ENCODE measurements around the gene NGDN. TPM values are rescaled to one million over a fixed set of nuclear protein-coding genes. Genes with fewer than 3 reads are reported as not detected.

NGDN gene
- total RNA-seq, 1 donor from 2014 or later = 47.1 TPM

DNA sequence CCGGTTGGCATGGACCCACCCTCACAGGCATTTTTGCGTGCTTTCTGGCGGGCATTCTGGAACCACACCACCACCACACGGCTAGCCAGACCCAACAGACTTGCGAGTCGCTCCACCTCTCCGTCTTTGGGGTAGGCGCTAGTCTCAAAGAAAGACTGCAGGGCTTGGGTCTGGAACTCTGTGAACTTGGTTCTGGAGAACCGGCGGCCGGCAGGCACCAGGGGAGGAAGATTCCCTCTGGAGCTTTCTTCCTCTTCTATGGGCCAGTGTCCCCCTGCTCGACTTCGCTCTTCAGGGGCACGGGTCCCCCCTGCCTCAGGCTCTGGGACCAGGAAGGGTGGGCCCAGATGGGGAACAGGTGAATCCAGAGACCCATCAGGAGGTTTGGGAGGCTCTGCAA, 55.5 kb downstream of the NGDN start:
- no peaks in the 10 kb centered on the region for H3K9me3 ChIP-seq
- no peak for DNase-seq (ENCODE audit: extremely low spot score in 2 of 2)
- TF ChIP-seq POLR2A (IDR thresholded peaks at IDR 0.05) (no peak), POLR2AphosphoS5 (IDR thresholded peaks at IDR 0.05; ENCODE audit: insufficient read depth in 1 of 2, low read depth in 1 of 2) (no peak), CTCF (IDR thresholded peaks at IDR 0.05) (no peak)
- H3K27ac ChIP-seq = no peak overlapping the region
- H3K27me3 ChIP-seq = no peaks in the 10 kb centered on the region
- H3K4me3 ChIP-seq = no peak overlapping the region
- no peaks in the 10 kb centered on the region for H3K4me1 ChIP-seq
- H3K36me3 ChIP-seq = no peaks in the 10 kb centered on the region
- intact Hi-C loops (cut with DNase I) = no loop called here

- H3K9me3 ChIP-seq = no peaks in the 10 kb centered on the region
- H3K36me3 ChIP-seq = no peaks in the 10 kb centered on the region
- no peak overlapping the region for H3K27ac ChIP-seq
- no peaks in the 10 kb centered on the region for H3K4me1 ChIP-seq
- H3K27me3 ChIP-seq = no peaks in the 10 kb centered on the region
- no peak for DNase-seq (ENCODE audit: extremely low spot score in 2 of 2)
- TF ChIP-seq POLR2AphosphoS5 (IDR thresholded peaks at IDR 0.05; ENCODE audit: insufficient read depth in 1 of 2, low read depth in 1 of 2) (no peak), POLR2A (IDR thresholded peaks at IDR 0.05) (no peak), CTCF (IDR thresholded peaks at IDR 0.05) (no peak)
- H3K4me3 ChIP-seq = no peak overlapping the region
- intact Hi-C loops (cut with DNase I) = no loop called here
Measured at GRCh38 chr14:23525611-23526010, 56.1 kb downstream of the NGDN start.

Other genes starting within 250 kb of the NGDN start
- not detected for gene RNF212B, start 231.8 kb upstream of the NGDN start, total RNA-seq
- gene HOMEZ, start 183.6 kb upstream of the NGDN start, total RNA-seq = 13.5 TPM
- 8.6 TPM for gene PPP1R3E, start 166.8 kb upstream of the NGDN start, total RNA-seq
- gene BCL2L2, start 162.9 kb upstream of the NGDN start, total RNA-seq = 31.7 TPM
- 66.0 TPM for gene PABPN1, start 148.2 kb upstream of the NGDN start, total RNA-seq
- 37.8 TPM for gene SLC22A17, start 116.8 kb upstream of the NGDN start, total RNA-seq
- 32.4 TPM for gene EFS, start 104.5 kb upstream of the NGDN start, total RNA-seq
- not detected for gene IL25, start 96.9 kb upstream of the NGDN start, total RNA-seq
- not detected for gene CMTM5, start 92.7 kb upstream of the NGDN start, total RNA-seq
- not detected for gene MYH6, start 61.4 kb upstream of the NGDN start, total RNA-seq
- not detected for gene MYH7, start 34.0 kb upstream of the NGDN start, total RNA-seq
- gene ZFHX2, start 82.1 kb downstream of the NGDN start, total RNA-seq = 0.74 TPM
- gene THTPA, start 86.6 kb downstream of the NGDN start, total RNA-seq = 15.0 TPM
- 122 TPM for gene AP1G2, start 98.1 kb downstream of the NGDN start, total RNA-seq
- gene JPH4, start 109.1 kb downstream of the NGDN start, total RNA-seq = 10.6 TPM
- 0.25 TPM for gene DHRS2, start 166.7 kb downstream of the NGDN start, total RNA-seq